Measurements from ENCODE around the gene SSC4D. TPM values are rescaled to one million over a fixed set of nuclear protein-coding genes. Genes with fewer than 3 reads are reported as not detected.
A peak's percentile ranks its signal among the peaks of the same experiment; 100 is the strongest.

Gene SSC4D
- total and polyA plus RNA-seq, 2 experiments from 2014 or later, result 4.9 to 11.4 TPM

- Mint-ChIP-seq H3K9me3 (peaks cover 6% of the 10 kb centered on the region; the same call in 1 of the 3 replicates), H3K27ac (peak overlapping the region; percentile 66), H3K4me1 (peaks cover 51% of the 10 kb centered on the region), H3K4me3 (no peak overlapping the region), H3K27me3 (ENCODE audit: insufficient read depth, low read depth, poor library complexity) (peaks cover 18% of the 10 kb centered on the region), H3K36me3 (ENCODE audit: low read depth) (peaks cover 96% of the 10 kb centered on the region)
- Histone ChIP-seq H3K27me3 (ENCODE audit: insufficient read depth) (no peaks in the 10 kb centered on the region), H3K4me1 (ENCODE audit: insufficient read depth) (peaks cover 9% of the 10 kb centered on the region; the same call in 1 of the 2 replicates), H3K4me2 (no peak overlapping the region), H3K27ac (ENCODE audit: low read depth) (peak overlapping the region; percentile 87), H3K9me2 (ENCODE audit: insufficient read depth) (no peaks in the 10 kb centered on the region), H3F3A (replicated peaks; ENCODE audit: low read depth) (peaks cover 41% of the 10 kb centered on the region), H3K79me2 (replicated peaks; ENCODE audit: insufficient read depth) (peaks cover 100% of the 10 kb centered on the region), H3K4me3 (no peak overlapping the region), H2AFZ (no peak overlapping the region), H3K36me3 (ENCODE audit: insufficient read depth) (peaks cover 62% of the 10 kb centered on the region), H4K20me1 (replicated peaks; ENCODE audit: insufficient read depth) (peaks cover 90% of the 10 kb centered on the region)
- DNase-seq (ENCODE audit: low spot score), result no peak
- no peak for ATAC-seq
- TF ChIP-seq EZH2 (IDR thresholded peaks at IDR 0.05; ENCODE audit: low read depth, unreplicated experiment) (no peak), STAT1 (IDR thresholded peaks at IDR 0.05; ENCODE audit: unreplicated experiment) (no peak), ZNF462 (CRISPR knock-in tag; IDR thresholded peaks at IDR 0.05) (no peak), CREB1 (CRISPR knock-in tag; IDR thresholded peaks at IDR 0.05; ENCODE audit: low read depth) (no peak), ZNF331 (CRISPR knock-in tag; IDR thresholded peaks at IDR 0.05; ENCODE audit: low read depth) (no peak), JUNB (IDR thresholded peaks at IDR 0.05; ENCODE audit: unreplicated experiment) (no peak), ZNF114 (CRISPR knock-in tag; IDR thresholded peaks at IDR 0.05) (no peak), NANOG (IDR thresholded peaks at IDR 0.05; ENCODE audit: borderline replicate concordance) (no peak), EZH2phosphoT487 (IDR thresholded peaks at IDR 0.05; ENCODE audit: unreplicated experiment) (no peak), REST (IDR thresholded peaks at IDR 0.05; ENCODE audit: unreplicated experiment) (no peak), CTCF (conservative IDR thresholded peaks at IDR 0.05; ENCODE audit: low read depth in 2 of 2) (no peak), POLR2AphosphoS5 (IDR thresholded peaks at IDR 0.05; ENCODE audit: low read depth) (no peak), ETS1 (IDR thresholded peaks at IDR 0.05) (no peak)
Observed at GRCh38 chr7:76347710-76348109, 61.8 kb downstream of the SSC4D start.
